GM12874 (cell line): ENCODE data around the gene ANO6.

Source experiments
- TF ChIP-seq, protein P1 (sequence below): IDR thresholded peaks from 2 replicates; pipeline ENCODE4 v1.5.1; 2011; ENCODE audit warnings: low read depth, mild to moderate bottlenecking, control low read depth, low read length, moderate library complexity; ENCODE audit not compliant: insufficient read depth

Gene ANO6

DNA sequence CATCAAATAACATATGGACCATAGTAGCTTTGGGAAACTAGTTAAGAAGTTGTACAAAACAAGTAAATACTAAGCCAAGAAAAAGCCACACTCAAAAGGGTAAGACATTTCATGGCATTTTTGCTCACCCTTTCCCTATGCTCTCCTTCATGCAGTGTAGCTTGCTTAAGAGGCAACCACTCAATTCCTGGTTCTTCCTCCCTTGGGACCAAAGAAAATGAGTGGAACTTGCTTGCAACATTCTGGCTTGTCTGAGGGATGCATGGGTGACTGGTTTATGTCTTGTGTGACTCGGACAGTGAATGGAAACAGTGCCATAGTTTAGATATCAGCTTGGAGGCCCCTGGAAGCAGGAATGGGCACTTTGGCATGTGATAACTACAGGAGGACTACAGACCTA, 261.6 kb downstream of the ANO6 start:
- TF ChIP-seq, protein P1, sequence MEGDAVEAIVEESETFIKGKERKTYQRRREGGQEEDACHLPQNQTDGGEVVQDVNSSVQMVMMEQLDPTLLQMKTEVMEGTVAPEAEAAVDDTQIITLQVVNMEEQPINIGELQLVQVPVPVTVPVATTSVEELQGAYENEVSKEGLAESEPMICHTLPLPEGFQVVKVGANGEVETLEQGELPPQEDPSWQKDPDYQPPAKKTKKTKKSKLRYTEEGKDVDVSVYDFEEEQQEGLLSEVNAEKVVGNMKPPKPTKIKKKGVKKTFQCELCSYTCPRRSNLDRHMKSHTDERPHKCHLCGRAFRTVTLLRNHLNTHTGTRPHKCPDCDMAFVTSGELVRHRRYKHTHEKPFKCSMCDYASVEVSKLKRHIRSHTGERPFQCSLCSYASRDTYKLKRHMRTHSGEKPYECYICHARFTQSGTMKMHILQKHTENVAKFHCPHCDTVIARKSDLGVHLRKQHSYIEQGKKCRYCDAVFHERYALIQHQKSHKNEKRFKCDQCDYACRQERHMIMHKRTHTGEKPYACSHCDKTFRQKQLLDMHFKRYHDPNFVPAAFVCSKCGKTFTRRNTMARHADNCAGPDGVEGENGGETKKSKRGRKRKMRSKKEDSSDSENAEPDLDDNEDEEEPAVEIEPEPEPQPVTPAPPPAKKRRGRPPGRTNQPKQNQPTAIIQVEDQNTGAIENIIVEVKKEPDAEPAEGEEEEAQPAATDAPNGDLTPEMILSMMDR, result no peak

GRCh38 chr12:45478931-45479330, 263.0 kb downstream of the ANO6 start:
- TF ChIP-seq, protein P1, result no peak

DNA sequence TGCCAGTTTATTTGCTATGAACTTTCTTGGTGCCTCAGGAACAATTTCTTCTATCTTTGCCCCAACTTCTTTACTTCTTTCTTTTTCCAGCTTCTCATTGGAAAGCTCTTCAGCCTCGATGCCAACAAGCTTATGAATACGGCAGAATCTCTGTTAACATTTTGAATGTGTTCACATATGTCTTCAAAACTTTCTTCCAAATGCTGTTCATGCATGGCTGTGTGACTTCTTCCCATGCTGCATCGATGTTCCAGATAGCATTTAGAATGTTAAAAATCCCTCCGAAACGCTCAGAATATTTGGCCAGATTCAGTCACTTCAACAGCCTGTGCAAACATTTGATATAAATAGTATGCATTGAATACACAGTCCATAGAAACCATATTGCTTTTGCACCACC, 265.9 kb downstream of the ANO6 start:
- TF ChIP-seq, protein P1, result no peak

DNA sequence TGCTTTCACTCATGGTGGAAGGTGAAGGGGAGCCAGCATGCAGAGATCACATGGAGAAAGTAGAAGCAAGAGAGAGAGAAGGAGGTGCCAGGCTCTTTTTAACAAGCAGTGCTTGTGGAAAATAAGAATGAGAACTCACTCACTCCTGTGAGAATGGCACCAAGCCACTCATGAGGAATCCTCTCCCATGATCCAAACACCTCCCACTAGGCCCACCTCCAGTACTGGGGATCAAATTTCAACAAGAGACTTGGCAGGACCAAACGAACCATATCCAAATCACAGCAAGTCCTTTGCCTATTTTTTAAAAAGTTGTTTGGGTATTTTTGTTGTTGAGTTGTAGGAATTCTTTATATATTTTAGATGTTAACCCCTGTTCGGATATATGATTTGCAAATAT, 267.7 kb downstream of the ANO6 start:
- TF ChIP-seq, protein P1, result no peak
